Ascending aorta (tissue), 2 donors: Measurements from ENCODE around the gene IGFN1. TPM values are rescaled to one million over a fixed set of nuclear protein-coding genes. Genes with fewer than 3 reads are reported as not detected.
A peak's percentile ranks its signal among the peaks of the same experiment; 100 is the strongest.

ENCODE experiments used
- DNase-seq, 2 donors: peaks; one replicate each; pipeline ENCODE4 v3.0.0-alpha.2; 2019; ENCODE audit warnings: low spot score in 2 of 2
- H3K27ac ChIP-seq, 2 donors: fragments of 200-600 bp; sonication (generic); one replicate each; pipeline ENCODE4 v1.5.1; 2016 to 2017; ENCODE audit warnings: mild to moderate bottlenecking in 1 of 2
- H3K27me3 ChIP-seq: fragments of 200-600 bp; sonication (generic); one replicate; pipeline ENCODE4 v1.5.1; 2017
- H3K36me3 ChIP-seq, 2 donors: fragments of 200-600 bp; sonication (generic); one replicate each; pipeline ENCODE4 v1.5.1; 2016
- H3K4me1 ChIP-seq, 2 donors: fragments of 200-600 bp; sonication (generic); one replicate each; pipeline ENCODE4 v1.5.1; 2016 to 2017; ENCODE audit warnings: mild to moderate bottlenecking in 1 of 2
- H3K4me3 ChIP-seq, 2 donors: fragments of 200-600 bp; sonication (generic); one replicate each; pipeline ENCODE4 v1.5.1; 2016 to 2017; ENCODE audit warnings: mild to moderate bottlenecking in 1 of 2
- H3K9me3 ChIP-seq, 2 donors: fragments of 200-600 bp; sonication (generic); one replicate each; pipeline ENCODE4 v1.5.1; 2016
- intact Hi-C: fragments of 100-400 bp; cut with DNase I; formaldehyde crosslinking; loops from one replicate; pipeline ENCODE4 v1.15.1; 2023
- total RNA-seq: library from RNA; depleted of rRNA; stranded (reverse); fragments of >200 nt; gene quantifications from one replicate; pipeline ENCODE4 v1.1.0, GENCODE V29; 2016
- TF ChIP-seq, protein P1 (sequence below), 3 experiments: fragments of 200-600 bp in 2 of 3; fragments of 450-650 bp in 1 of 3; sonication (generic) in 2 of 3; IDR thresholded peaks; one replicate each; pipeline ENCODE4 v1.5.1; 2016 to 2019; ENCODE audit warnings: antibody characterized with exemption in 3 of 3, mild to moderate bottlenecking in 1 of 3, moderate library complexity in 1 of 3

IGFN1 gene
- total RNA-seq, 1 donor from 2014 or later = not detected

GRCh38 chr1:201216395-201217085 is 25.9 kb downstream of the IGFN1 start:
- intact Hi-C loops = no loop called here
- DNase-seq = peak in 1 of 2 donors; percentile 22

DNA sequence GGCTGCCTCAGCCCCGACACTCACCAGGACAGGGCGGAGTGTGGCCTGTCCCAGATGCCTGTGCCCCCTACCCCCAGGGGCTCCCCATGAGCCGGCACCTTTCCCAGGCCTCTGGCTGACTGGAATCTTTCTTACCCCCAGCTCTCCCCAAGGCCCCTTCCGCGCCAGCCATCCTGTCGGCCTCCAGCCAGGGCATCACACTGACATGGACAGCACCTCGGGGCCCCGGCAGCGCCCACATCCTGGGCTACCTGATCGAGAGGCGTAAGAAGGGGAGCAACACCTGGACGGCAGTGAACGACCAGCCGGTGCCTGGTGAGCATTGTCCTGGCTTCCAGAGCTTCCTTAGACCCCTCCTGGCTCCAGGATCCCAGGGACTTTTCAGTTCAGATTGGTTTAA is 26.5 kb downstream of the IGFN1 start:
- H3K9me3 ChIP-seq = no peaks in the 10 kb centered on the region
- no peak overlapping the region for H3K27ac ChIP-seq
- no peaks in the 10 kb centered on the region for H3K27me3 ChIP-seq
- intact Hi-C loops = no loop called here
- no peaks in the 10 kb centered on the region for H3K36me3 ChIP-seq
- no peak overlapping the region for H3K4me3 ChIP-seq
- DNase-seq = peak in 1 of 2 donors; percentile 43
- no peaks in the 10 kb centered on the region for H3K4me1 ChIP-seq
- TF ChIP-seq, protein P1, sequence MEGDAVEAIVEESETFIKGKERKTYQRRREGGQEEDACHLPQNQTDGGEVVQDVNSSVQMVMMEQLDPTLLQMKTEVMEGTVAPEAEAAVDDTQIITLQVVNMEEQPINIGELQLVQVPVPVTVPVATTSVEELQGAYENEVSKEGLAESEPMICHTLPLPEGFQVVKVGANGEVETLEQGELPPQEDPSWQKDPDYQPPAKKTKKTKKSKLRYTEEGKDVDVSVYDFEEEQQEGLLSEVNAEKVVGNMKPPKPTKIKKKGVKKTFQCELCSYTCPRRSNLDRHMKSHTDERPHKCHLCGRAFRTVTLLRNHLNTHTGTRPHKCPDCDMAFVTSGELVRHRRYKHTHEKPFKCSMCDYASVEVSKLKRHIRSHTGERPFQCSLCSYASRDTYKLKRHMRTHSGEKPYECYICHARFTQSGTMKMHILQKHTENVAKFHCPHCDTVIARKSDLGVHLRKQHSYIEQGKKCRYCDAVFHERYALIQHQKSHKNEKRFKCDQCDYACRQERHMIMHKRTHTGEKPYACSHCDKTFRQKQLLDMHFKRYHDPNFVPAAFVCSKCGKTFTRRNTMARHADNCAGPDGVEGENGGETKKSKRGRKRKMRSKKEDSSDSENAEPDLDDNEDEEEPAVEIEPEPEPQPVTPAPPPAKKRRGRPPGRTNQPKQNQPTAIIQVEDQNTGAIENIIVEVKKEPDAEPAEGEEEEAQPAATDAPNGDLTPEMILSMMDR (IDR thresholded peaks at IDR 0.05) = no peak

More at GRCh38 chr1:201216395-201217085, 25.9 kb downstream of the IGFN1 start:
- no peak overlapping the region for H3K27ac ChIP-seq
- no peaks in the 10 kb centered on the region for H3K27me3 ChIP-seq
- TF ChIP-seq, protein P1 (IDR thresholded peaks at IDR 0.05) = no peak
- no peaks in the 10 kb centered on the region for H3K9me3 ChIP-seq
- no peak overlapping the region for H3K4me3 ChIP-seq
- H3K4me1 ChIP-seq = no peaks in the 10 kb centered on the region
- H3K36me3 ChIP-seq = no peaks in the 10 kb centered on the region

GRCh38 chr1:201217851-201218250 is 27.2 kb downstream of the IGFN1 start:
- intact Hi-C loops = no loop called here
- H3K27me3 ChIP-seq = no peaks in the 10 kb centered on the region
- H3K4me1 ChIP-seq = no peaks in the 10 kb centered on the region
- no peaks in the 10 kb centered on the region for H3K9me3 ChIP-seq
- TF ChIP-seq, protein P1 (IDR thresholded peaks at IDR 0.05) = no peak
- no peak overlapping the region for H3K4me3 ChIP-seq
- no peak for DNase-seq
- no peaks in the 10 kb centered on the region for H3K36me3 ChIP-seq
- H3K27ac ChIP-seq = no peak overlapping the region

DNA sequence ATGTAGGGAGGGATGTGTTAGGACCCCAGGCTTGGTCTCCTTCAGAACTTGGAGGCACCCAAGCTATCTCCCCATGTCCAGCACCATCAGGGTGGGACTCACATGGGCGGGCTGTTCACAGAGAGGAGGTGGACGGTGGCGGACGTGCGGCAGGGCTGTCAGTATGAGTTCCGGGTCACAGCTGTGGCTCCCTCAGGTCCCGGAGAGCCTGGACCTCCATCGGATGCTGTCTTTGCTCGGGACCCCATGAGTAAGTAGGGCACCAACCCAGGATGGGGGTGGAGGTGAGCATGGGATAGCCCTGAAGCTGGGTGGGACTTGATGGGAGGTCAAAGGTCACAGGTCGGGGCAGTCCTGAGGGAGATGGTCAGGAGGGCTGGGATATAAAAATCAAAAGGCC is 27.8 kb downstream of the IGFN1 start:
- Histone ChIP-seq H3K27ac (no peak overlapping the region), H3K36me3 (no peaks in the 10 kb centered on the region), H3K4me1 (no peaks in the 10 kb centered on the region), H3K9me3 (no peaks in the 10 kb centered on the region), H3K4me3 (no peak overlapping the region), H3K27me3 (no peaks in the 10 kb centered on the region)
- DNase-seq = peak in 1 of 2 donors; percentile 56
- intact Hi-C loops = no loop called here
- TF ChIP-seq, protein P1 (IDR thresholded peaks at IDR 0.05) = no peak

DNA sequence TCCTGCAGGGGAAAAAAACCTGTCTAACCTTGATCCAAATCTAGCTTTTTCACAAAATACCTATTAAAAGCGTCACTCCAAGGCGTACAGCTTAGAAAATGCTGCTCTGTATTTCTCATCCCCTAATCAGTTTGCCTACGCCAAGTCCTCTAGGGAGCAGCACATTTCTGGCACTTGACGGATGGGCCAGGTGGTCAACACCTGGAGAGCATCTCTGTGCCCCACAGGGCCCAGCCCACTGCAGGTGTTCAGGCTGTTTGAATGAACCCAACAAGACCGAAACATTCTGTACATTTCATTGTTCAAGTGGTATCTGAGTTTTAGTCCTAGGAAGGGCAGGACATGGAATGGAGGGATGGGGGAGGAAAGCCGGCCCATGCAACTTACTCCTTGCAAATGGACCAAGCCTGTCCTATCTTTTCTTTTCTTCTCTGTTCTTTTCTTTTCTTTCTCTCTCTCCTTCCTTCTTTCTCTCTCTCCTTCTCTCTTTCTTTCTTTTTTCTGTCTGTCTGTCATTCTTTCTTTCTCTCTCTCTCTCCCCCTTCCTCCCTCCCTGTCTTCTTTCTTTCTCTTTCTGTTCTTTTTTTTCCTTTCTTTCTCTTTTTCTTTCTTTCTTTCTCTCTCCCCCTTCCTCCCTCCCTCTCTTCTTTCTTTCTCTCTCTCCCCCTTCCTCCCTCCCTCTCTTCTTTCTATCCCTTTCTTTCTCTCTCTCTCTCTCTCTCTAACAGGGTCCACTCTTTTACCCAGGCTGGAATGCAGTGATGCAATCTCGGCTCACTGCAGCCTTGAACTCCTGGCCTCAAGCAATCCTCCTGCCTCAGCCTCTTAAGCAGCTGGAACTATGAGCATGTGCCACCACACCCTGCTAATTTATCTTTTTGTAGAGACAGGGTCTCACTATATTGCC is 29.1 kb downstream of the IGFN1 start:
- Histone ChIP-seq H3K9me3 (no peaks in the 10 kb centered on the region), H3K36me3 (no peaks in the 10 kb centered on the region), H3K27ac (no peak overlapping the region), H3K4me1 (no peaks in the 10 kb centered on the region), H3K27me3 (no peaks in the 10 kb centered on the region), H3K4me3 (no peak overlapping the region)
- DNase-seq = peak in 1 of 2 donors; percentile 31
- TF ChIP-seq, protein P1 (IDR thresholded peaks at IDR 0.05) = no peak
- intact Hi-C loops = no loop called here
